Limb (tissue), 2 donors: ENCODE measurements around the gene KRT73.

Experiments used
- DNase-seq, 2 donors: peaks; one replicate each; pipeline ENCODE4 v3.0.0-alpha.2; 2016; ENCODE audit errors: extremely low spot score in 2 of 2

The KRT73 gene

DNA sequence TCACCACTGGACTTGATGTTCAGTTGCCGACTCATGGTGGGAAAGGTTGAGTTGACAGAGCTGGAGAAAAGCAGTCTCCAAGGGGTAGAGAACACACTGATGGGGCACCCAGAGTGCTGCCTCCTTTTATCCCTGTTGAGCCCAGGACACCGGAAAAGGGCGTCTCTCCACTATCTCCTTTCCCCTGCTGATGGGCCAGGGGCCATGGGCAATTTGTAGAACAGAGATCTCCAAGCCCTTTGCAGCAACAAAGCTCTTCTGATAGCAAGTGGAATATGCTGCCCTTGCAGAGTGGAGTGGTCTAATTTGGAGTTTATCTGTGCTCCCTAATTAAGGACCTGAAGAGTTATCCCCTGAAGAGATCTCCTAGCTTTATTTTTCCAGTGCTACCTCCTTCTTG lies 44.6 kb downstream of the KRT73 start, which contains the start of gene KRT74:
KRT74 (minus strand) TSS at position 101 of the 400 bp plus-strand sequence; CDS start at position 35, 66 bp downstream.
- no peak for DNase-seq

DNA sequence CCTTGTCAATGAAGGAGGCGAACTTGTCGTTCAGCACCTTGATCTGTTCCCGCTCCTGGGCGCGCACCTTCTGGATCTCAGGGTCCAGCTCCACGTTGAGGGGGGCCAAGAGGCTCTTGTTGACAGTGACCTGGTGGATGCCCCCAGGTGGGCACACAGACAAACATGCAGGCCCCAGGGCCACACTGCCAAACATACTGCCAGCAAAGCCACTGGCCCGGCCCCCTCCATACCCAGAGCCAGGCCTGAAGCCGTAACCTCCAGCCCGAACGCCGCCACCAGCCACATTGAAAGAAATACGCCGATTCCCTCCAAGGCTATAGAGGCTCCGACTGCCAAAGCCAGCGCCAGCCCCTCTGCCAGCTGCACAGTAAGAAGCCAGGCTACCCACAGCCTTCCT lies 45.1 kb downstream of the KRT73 start:
- no peak for DNase-seq

DNA sequence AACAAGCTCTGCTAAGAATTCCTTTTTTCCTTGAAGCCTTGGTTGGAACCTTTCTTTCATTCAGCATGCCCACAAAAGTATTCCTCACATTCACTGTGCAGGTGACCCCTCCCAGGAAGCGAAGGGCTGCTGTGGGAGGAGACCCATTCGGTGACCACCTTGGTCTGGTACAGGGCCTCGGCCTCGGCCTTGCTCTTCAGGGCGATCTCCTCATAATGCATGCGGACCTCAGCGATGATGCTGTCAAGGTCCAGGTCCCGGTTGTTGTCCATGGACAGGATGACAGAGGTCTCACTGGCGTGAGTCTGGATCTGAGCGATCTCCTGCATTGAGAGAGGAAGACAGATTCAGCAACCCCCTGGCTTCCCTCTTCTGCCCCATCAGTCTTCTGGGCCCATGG lies 47.8 kb downstream of the KRT73 start:
- no peak for DNase-seq

DNA sequence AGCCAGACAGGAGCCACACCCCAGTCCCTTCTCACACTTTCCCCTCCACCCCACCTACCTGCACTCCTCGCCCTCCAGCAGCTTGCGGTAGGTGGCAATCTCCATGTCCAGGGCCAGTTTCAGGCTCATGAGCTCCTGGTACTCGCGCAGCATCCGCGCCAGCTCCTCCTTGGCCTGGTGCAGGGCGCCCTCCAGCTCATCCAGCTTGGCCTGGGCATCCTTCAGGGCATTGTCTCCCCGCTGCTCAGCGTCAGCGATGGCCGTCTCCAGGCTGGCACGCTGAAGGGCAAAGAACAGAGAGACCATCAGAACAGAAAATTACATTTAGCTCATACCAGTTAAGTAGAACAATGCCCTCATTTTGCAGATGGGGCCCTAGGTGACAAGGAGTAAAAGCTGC lies 50.2 kb downstream of the KRT73 start:
- DNase-seq, result no peak

DNA sequence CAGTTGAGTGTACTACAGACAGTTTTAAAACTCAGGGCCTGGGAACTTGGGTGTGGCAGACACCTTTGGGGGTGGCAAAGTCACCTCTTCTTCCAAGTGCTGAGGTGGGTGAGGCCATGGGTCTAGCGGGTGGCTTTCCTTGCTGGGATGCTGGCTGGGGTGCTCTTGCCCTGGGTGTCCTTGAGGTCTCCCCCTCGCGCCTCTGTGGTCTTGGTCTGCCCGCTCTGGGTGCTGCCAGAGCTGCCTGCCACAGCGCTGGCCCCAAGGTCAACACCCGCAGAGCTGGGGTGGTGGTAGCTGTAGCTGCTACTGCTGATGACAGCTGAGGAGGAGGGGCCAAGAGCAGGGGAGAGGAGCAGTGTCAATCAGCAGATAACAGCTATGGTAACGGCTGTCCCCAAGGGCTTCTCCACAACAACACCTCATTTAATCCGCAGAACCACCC lies 51.5 kb downstream of the KRT73 start:
- no peak for DNase-seq

DNA sequence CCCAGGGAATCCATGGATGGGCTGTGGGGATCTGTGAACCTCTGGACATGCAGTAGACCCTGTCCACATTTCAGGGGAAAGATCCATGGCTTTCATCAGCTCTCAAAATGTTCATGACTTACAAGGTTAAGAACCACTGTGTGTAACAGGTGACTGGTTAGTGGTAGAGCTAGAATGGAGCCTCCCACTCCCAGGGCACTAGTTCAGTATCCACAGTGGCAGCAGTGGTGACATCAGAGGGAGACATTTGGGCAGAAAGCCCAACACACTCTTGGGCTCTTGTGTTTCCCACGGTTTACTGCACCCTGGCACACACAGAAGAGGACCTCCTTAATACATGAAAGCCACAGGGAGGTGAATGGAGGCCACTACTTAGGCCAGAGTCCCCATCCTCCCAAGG lies 53.8 kb downstream of the KRT73 start:
- no peak for DNase-seq

DNA sequence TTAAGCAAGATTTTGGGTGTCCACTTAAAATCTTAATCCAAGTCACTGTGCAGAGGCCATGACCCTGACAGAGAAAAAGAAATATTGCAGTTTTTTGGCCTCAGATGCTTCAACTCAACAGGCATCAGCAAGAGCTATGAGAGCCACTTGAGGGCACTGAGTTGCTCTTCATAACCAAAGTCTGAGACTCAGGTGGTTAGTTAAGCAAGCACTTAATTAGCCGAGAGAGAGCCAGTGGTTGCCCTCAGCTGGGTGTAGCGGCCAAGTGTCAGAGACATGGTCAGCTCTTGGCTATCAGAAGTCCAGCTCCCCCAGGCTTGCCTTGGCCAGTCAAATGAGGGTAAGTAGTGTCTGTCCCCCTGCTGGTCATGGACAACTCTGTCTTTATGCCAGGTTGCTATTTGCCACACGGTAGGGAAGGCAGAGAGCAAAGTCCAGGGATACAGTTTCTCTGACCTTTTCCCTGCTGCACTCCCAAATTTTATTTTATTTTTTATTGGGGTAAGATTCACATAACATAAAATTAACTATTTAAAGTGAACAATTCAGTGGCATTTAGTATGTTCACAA lies 56.4 kb downstream of the KRT73 start:
- DNase-seq, result no peak

DNA sequence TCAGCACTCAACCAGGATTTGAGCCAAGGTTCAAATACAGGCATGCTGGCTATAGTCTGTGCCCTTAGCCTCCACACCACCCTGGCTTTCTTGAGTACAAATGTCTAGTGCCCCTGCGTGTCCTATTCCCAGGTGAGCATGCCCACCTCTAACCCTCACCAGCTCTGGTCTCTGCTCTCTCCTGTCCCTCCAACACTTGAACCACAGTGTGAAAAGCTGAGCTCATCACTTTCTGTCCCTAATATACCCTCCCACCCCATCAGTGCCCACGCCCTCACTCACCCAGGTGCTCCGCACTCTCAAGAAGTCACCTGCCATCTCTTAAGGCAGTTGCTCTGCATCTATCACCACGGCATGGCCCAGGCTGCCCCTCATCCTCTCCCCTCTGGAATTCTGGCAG lies 58.4 kb downstream of the KRT73 start:
- no peak for DNase-seq

DNA sequence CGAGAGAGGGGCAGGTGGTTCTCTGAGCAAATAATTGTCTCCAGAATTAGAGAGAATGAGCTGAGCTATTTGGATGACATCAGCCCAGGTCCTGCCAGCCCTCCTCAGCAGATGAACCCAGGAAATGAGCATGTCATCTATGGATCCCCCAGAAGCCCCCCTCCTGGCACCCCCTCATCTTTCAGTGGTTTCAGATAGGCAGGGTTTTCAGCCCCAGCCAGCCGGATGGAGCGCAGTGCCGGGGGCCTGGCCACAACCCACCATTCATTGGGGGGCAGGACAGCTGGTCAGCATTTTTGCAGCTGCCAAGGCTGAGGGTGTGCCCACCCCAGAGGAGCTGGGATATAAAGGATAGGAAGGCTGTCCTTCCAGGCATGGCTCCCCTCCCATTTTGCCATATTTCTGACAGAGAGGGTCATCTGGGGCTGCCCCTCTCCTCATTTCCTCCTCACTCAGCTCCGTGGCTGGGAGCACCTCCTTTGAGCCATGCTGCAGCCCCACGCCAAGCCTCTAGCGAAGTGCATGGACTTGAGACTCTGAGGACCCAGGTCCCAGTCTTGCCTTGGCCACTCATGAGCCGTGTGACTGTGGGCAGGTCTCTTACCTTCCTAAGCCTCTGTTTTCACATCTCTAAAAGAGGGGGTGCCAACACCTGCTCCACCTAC lies 59.4 kb downstream of the KRT73 start:
- no peak for DNase-seq
